Measurements from ENCODE around the gene TMCO4. TPM values are rescaled to one million over a fixed set of nuclear protein-coding genes. Genes with fewer than 3 reads are reported as not detected.

Gene TMCO4
- total RNA-seq, 1 donor from 2014 or later: 4.1 TPM

GRCh38 chr1:19675797-19676196 lies 123.9 kb downstream of the TMCO4 start:
- Mint-ChIP-seq H3K4me3 (ENCODE audit: unreplicated experiment) (no peak overlapping the region), H3K9me3 (ENCODE audit: unreplicated experiment) (no peaks in the 10 kb centered on the region), H3K27ac (ENCODE audit: unreplicated experiment) (no peak overlapping the region), H3K27me3 (ENCODE audit: unreplicated experiment) (no peaks in the 10 kb centered on the region), H3K36me3 (ENCODE audit: low read depth, unreplicated experiment) (no peaks in the 10 kb centered on the region), H3K4me1 (ENCODE audit: unreplicated experiment) (peaks cover 4% of the 10 kb centered on the region)
- TF ChIP-seq CTCF (IDR thresholded peaks at IDR 0.05; ENCODE audit: unreplicated experiment): no peak
- DNase-seq (ENCODE audit: low spot score): no peak

- TF ChIP-seq CTCF (IDR thresholded peaks at IDR 0.05; ENCODE audit: unreplicated experiment): no peak
Measured at GRCh38 chr1:19672237-19672636, 127.5 kb downstream of the TMCO4 start.

GRCh38 chr1:19670787-19671186 lies 128.9 kb downstream of the TMCO4 start:
- DNase-seq (ENCODE audit: low spot score): no peak
- Mint-ChIP-seq H3K36me3 (ENCODE audit: low read depth, unreplicated experiment) (no peaks in the 10 kb centered on the region), H3K27ac (ENCODE audit: unreplicated experiment) (no peak overlapping the region), H3K27me3 (ENCODE audit: unreplicated experiment) (peaks cover 9% of the 10 kb centered on the region), H3K4me3 (ENCODE audit: unreplicated experiment) (no peak overlapping the region), H3K4me1 (ENCODE audit: unreplicated experiment) (peaks cover 18% of the 10 kb centered on the region), H3K9me3 (ENCODE audit: unreplicated experiment) (peaks cover 4% of the 10 kb centered on the region)
- TF ChIP-seq CTCF (IDR thresholded peaks at IDR 0.05; ENCODE audit: unreplicated experiment): no peak

More at GRCh38 chr1:19672237-19672636, 127.5 kb downstream of the TMCO4 start:
- Mint-ChIP-seq H3K4me1 (ENCODE audit: unreplicated experiment) (peaks cover 13% of the 10 kb centered on the region), H3K36me3 (ENCODE audit: low read depth, unreplicated experiment) (no peaks in the 10 kb centered on the region), H3K9me3 (ENCODE audit: unreplicated experiment) (peaks cover under 1% of the 10 kb centered on the region), H3K27me3 (ENCODE audit: unreplicated experiment) (peaks cover 3% of the 10 kb centered on the region), H3K4me3 (ENCODE audit: unreplicated experiment) (no peak overlapping the region), H3K27ac (ENCODE audit: unreplicated experiment) (no peak overlapping the region)
- no peak for DNase-seq (ENCODE audit: low spot score)

- H3K27ac Mint-ChIP-seq (ENCODE audit: unreplicated experiment): no peak overlapping the region
- peaks cover 12% of the 10 kb centered on the region for H3K27me3 Mint-ChIP-seq (ENCODE audit: unreplicated experiment)
- no peak for TF ChIP-seq CTCF (IDR thresholded peaks at IDR 0.05; ENCODE audit: unreplicated experiment)
- no peak overlapping the region for H3K4me3 Mint-ChIP-seq (ENCODE audit: unreplicated experiment)
- peaks cover 18% of the 10 kb centered on the region for H3K4me1 Mint-ChIP-seq (ENCODE audit: unreplicated experiment)
- DNase-seq (ENCODE audit: low spot score): no peak
- no peaks in the 10 kb centered on the region for H3K36me3 Mint-ChIP-seq (ENCODE audit: low read depth, unreplicated experiment)
- H3K9me3 Mint-ChIP-seq (ENCODE audit: unreplicated experiment): peaks cover 4% of the 10 kb centered on the region
Measured at GRCh38 chr1:19668888-19669287, 130.8 kb downstream of the TMCO4 start.

GRCh38 chr1:19665496-19666465 lies 133.9 kb downstream of the TMCO4 start:
- DNase-seq (ENCODE audit: low spot score): no peak
- H3K4me3 Mint-ChIP-seq (ENCODE audit: unreplicated experiment): peak overlapping the region; percentile 59
- H3K9me3 Mint-ChIP-seq (ENCODE audit: unreplicated experiment): peaks cover 4% of the 10 kb centered on the region
- peaks cover 15% of the 10 kb centered on the region for H3K27me3 Mint-ChIP-seq (ENCODE audit: unreplicated experiment)
- TF ChIP-seq CTCF (IDR thresholded peaks at IDR 0.05; ENCODE audit: unreplicated experiment): no peak
- H3K36me3 Mint-ChIP-seq (ENCODE audit: low read depth, unreplicated experiment): no peaks in the 10 kb centered on the region
- H3K27ac Mint-ChIP-seq (ENCODE audit: unreplicated experiment): no peak overlapping the region
- H3K4me1 Mint-ChIP-seq (ENCODE audit: unreplicated experiment): peaks cover 15% of the 10 kb centered on the region

Data from endothelial cell (in vitro differentiated cells).